Measurements from ENCODE around the gene ANO1. TPM values are rescaled to one million over a fixed set of nuclear protein-coding genes. Genes with fewer than 3 reads are reported as not detected.
"Not testable (repeated sequence)": the region's sequence is repeated elsewhere in the genome, so short reads cannot be mapped to it uniquely, and the experiment has no call there.

The ANO1 gene
- total RNA-seq, 1 donor from 2014 or later, result 1.1 TPM

- Histone ChIP-seq H3K36me3 (ENCODE audit: control insufficient read depth, insufficient read depth, low read length) (no peaks in the 10 kb centered on the region), H3K27me3 (ENCODE audit: control insufficient read depth, insufficient read depth, low read length) (no peaks in the 10 kb centered on the region), H3K4me3 (ENCODE audit: low read depth, low read length) (no peak overlapping the region)
- DNase-seq (ENCODE audit: low read depth), result no peak
- TF ChIP-seq CTCF (IDR thresholded peaks at IDR 0.05; ENCODE audit: insufficient read depth, low read length, poor library complexity, severe bottlenecking), result no peak
Measured at GRCh38 chr11:70212227-70212811, 134.2 kb downstream of the ANO1 start.

- not testable (repeated sequence) for DNase-seq (ENCODE audit: low read depth); H3K4me3 ChIP-seq (ENCODE audit: low read depth, low read length); H3K36me3 ChIP-seq (ENCODE audit: control insufficient read depth, insufficient read depth, low read length); H3K27me3 ChIP-seq (ENCODE audit: control insufficient read depth, insufficient read depth, low read length)
Measured at GRCh38 chr11:70217388-70217787, 139.3 kb downstream of the ANO1 start.

GRCh38 chr11:70218076-70218475, 140.0 kb downstream of the ANO1 start:
- not testable (repeated sequence) for H3K4me3 ChIP-seq (ENCODE audit: low read depth, low read length); DNase-seq (ENCODE audit: low read depth); H3K36me3 ChIP-seq (ENCODE audit: control insufficient read depth, insufficient read depth, low read length)

GRCh38 chr11:70220136-70220535, 142.0 kb downstream of the ANO1 start:
- DNase-seq (ENCODE audit: low read depth), result no peak
- Histone ChIP-seq H3K4me3 (ENCODE audit: low read depth, low read length) (no peak overlapping the region), H3K36me3 (ENCODE audit: control insufficient read depth, insufficient read depth, low read length) (no peaks in the 10 kb centered on the region), H3K27me3 (ENCODE audit: control insufficient read depth, insufficient read depth, low read length) (no peaks in the 10 kb centered on the region)
- TF ChIP-seq CTCF (IDR thresholded peaks at IDR 0.05; ENCODE audit: insufficient read depth, low read length, poor library complexity, severe bottlenecking), result no peak

More at GRCh38 chr11:70218076-70218475, 140.0 kb downstream of the ANO1 start:
- H3K27me3 ChIP-seq (ENCODE audit: control insufficient read depth, insufficient read depth, low read length), result not testable (repeated sequence)

- no peak for DNase-seq (ENCODE audit: low read depth)
- no peak for TF ChIP-seq CTCF (IDR thresholded peaks at IDR 0.05; ENCODE audit: insufficient read depth, low read length, poor library complexity, severe bottlenecking)
- H3K27me3 ChIP-seq (ENCODE audit: control insufficient read depth, insufficient read depth, low read length), result no peaks in the 10 kb centered on the region
- H3K36me3 ChIP-seq (ENCODE audit: control insufficient read depth, insufficient read depth, low read length), result no peaks in the 10 kb centered on the region
- H3K4me3 ChIP-seq (ENCODE audit: low read depth, low read length), result no peak overlapping the region
Measured at GRCh38 chr11:70220920-70221319, 142.8 kb downstream of the ANO1 start.

GRCh38 chr11:70225681-70226177, 147.6 kb downstream of the ANO1 start:
- no peaks in the 10 kb centered on the region for H3K36me3 ChIP-seq (ENCODE audit: control insufficient read depth, insufficient read depth, low read length)
- no peak for TF ChIP-seq CTCF (IDR thresholded peaks at IDR 0.05; ENCODE audit: insufficient read depth, low read length, poor library complexity, severe bottlenecking)
- H3K27me3 ChIP-seq (ENCODE audit: control insufficient read depth, insufficient read depth, low read length), result no peaks in the 10 kb centered on the region
- H3K4me3 ChIP-seq (ENCODE audit: low read depth, low read length), result no peak overlapping the region
- no peak for DNase-seq (ENCODE audit: low read depth)

GRCh38 chr11:70226183-70226582, 148.1 kb downstream of the ANO1 start:
- no peaks in the 10 kb centered on the region for H3K27me3 ChIP-seq (ENCODE audit: control insufficient read depth, insufficient read depth, low read length)
- TF ChIP-seq CTCF (IDR thresholded peaks at IDR 0.05; ENCODE audit: insufficient read depth, low read length, poor library complexity, severe bottlenecking), result no peak
- no peaks in the 10 kb centered on the region for H3K36me3 ChIP-seq (ENCODE audit: control insufficient read depth, insufficient read depth, low read length)
- H3K4me3 ChIP-seq (ENCODE audit: low read depth, low read length), result no peak overlapping the region
- no peak for DNase-seq (ENCODE audit: low read depth)
